ENCODE results near the gene ZNG1A.
A peak's percentile ranks its signal among the peaks of the same experiment; 100 is the strongest.
"Not testable (repeated sequence)": the region's sequence is repeated elsewhere in the genome, so short reads cannot be mapped to it uniquely, and the experiment has no call there.

Gene ZNG1A

DNA sequence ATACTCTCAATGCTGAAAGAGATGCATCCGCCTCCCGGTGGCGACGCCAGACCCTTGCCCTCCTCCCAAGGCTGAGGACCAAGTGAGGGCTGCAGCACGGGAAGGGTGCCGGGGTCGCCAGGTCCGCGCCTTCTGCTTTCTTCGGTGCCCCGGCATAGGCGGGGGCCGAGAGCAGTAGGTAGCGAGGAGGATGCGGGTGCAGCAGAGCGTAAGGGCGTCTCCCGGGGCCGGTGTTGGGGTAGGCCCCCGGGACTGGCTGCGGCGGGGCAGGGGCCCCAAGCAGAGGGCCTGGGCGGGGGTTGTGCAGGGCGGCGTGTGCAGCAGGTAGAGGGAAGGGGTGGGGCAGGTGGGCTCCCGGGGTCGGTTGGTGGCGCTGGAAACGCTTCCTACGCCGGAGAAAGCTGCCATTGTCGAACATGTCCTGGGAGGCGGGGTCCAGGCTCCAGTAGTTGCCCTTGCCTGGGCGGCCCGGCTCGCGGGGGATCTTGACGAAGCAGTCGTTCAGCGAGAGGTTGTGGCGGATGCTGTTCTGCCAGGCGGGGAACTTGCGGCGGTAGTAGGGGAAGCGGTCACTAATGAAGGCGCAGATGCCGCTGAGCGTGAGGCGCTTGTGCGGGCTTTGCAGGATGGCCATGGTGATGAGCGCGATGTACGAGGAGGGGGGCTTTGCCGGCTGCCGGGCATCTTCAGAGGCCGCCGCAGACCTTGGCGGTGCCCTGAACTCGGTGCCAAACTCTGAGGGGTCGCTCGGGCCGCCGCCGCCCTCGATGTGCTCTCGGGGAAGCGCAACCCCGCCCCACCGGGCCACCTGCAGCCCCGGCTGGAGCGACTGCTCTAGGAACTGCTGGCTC lies 61.5 kb downstream of the ZNG1A start:
- intact Hi-C loops (cut with micrococcal nuclease); H3K36me3 Mint-ChIP-seq (ENCODE audit: low read depth); H3K27ac Mint-ChIP-seq; H3K9me3 Mint-ChIP-seq: not testable (repeated sequence)
- Mint-ChIP-seq H3K27me3 (peaks cover 58% of the 10 kb centered on the region), H3K4me3 (peak overlapping the region; percentile 48), H3K4me1 (ENCODE audit: low read depth) (peaks cover 21% of the 10 kb centered on the region)

DNA sequence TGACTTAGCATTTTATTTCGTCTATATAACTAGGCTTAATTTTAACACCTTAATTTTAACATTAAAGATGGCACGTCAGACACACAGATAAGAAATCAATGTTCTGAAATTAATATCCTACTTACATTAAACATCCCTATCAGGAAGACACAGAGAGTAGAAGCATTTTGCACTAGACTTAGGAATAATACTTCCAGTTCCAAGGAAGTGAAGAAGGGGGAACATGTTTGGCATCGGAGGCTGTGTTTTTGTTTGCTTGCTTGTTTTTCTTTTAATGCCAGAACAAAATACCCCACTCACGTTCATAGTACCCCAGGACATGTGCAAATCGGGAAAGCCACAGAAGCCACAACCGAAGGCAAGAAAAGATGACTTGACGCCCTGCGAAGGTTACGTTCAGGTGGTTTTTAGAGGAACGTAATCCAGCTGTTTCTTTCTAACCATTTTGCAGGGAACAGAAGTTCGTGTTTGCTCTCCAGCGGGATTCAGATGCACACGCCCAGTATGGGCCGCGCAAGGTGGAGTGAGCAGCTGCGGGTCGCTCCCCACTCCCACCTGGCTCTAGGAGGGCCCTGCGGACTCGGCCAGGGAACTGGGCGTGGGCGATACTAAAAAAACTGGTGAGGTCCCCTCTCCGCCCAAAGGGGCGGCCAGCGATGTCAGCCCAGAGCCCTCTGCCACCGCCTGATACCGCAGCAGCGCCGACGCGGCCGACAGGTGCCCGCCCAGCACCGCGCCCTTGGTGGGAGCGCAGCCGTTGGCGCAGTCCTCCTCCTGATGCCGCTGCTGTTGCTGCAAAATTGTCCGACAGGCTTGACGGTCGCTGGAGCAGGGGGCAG lies 62.4 kb downstream of the ZNG1A start:
- H3K4me3 Mint-ChIP-seq; intact Hi-C loops (cut with micrococcal nuclease); H3K36me3 Mint-ChIP-seq (ENCODE audit: low read depth); H3K9me3 Mint-ChIP-seq; H3K27ac Mint-ChIP-seq: not testable (repeated sequence)
- peaks cover 21% of the 10 kb centered on the region for H3K4me1 Mint-ChIP-seq (ENCODE audit: low read depth)
- peaks cover 58% of the 10 kb centered on the region for H3K27me3 Mint-ChIP-seq

- Mint-ChIP-seq H3K4me1 (ENCODE audit: low read depth) (peaks cover 21% of the 10 kb centered on the region), H3K27ac (peak overlapping the region; percentile 55), H3K27me3 (peaks cover 57% of the 10 kb centered on the region), H3K4me3 (peak overlapping the region; percentile 76)
- H3K36me3 Mint-ChIP-seq (ENCODE audit: low read depth); H3K9me3 Mint-ChIP-seq; intact Hi-C loops (cut with micrococcal nuclease): not testable (repeated sequence)
Measured at GRCh38 chr9:115118-115451, 63.8 kb downstream of the ZNG1A start.

DNA sequence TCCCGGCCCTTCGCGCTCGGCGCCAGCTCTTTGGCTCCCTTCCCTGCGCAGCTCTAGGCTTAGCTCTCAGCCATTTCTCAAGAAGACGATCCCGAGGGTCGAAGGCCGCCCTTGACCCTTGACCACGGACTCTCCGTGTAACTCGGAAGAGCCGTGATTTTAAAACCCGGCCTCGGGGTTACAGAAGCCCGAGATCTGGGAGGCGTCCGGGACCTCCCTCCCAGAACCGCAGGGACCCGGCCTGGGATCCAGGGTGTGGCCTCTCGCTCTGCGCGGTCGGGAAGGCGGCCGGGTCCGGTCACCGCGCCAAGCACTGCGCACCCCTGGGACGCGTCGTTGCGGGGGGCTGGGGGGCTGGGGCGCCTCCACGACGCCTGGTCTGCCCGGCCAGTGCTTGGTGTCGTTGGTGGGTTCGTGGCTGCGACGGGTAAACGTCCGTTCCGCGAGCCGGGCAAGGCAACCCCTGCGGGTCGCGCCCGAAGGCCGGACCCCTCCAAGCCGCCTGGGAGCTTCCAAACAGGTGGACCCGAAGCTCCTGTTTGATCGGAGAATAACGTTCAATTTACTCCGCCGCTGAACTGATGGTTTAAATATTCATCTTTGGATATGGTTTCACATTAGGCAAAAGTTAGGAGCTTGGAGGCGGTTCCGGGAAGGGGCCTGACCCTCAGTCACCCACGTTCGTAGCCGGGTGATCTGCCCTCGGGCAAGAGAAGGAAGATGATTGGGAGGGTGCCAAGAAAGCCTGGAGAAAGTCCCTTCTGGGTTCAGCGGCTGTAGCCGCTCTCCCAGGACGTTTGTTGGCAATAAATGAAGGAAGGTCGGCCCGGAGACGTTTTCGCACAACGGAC lies 64.4 kb downstream of the ZNG1A start:
- H3K36me3 Mint-ChIP-seq (ENCODE audit: low read depth); H3K9me3 Mint-ChIP-seq; intact Hi-C loops (cut with micrococcal nuclease): not testable (repeated sequence)
- H3K27me3 Mint-ChIP-seq = peaks cover 60% of the 10 kb centered on the region
- peaks cover 21% of the 10 kb centered on the region for H3K4me1 Mint-ChIP-seq (ENCODE audit: low read depth)
- peak overlapping the region; percentile 55 for H3K27ac Mint-ChIP-seq
- peak overlapping the region; percentile 76 for H3K4me3 Mint-ChIP-seq

GRCh38 chr9:113468-114266 lies 65.2 kb downstream of the ZNG1A start:
- H3K36me3 Mint-ChIP-seq (ENCODE audit: low read depth); intact Hi-C loops (cut with micrococcal nuclease); H3K9me3 Mint-ChIP-seq: not testable (repeated sequence)
- H3K4me3 Mint-ChIP-seq = peak overlapping the region; percentile 76
- peaks cover 62% of the 10 kb centered on the region for H3K27me3 Mint-ChIP-seq
- H3K27ac Mint-ChIP-seq = peak overlapping the region; percentile 55
- peaks cover 27% of the 10 kb centered on the region for H3K4me1 Mint-ChIP-seq (ENCODE audit: low read depth)

- H3K27ac Mint-ChIP-seq; H3K36me3 Mint-ChIP-seq (ENCODE audit: low read depth); H3K9me3 Mint-ChIP-seq; H3K4me3 Mint-ChIP-seq; intact Hi-C loops (cut with micrococcal nuclease): not testable (repeated sequence)
- Mint-ChIP-seq H3K4me1 (ENCODE audit: low read depth) (peaks cover 23% of the 10 kb centered on the region), H3K27me3 (peaks cover 60% of the 10 kb centered on the region)
Measured at GRCh38 chr9:112589-113467, 66.0 kb downstream of the ZNG1A start.

- H3K4me3 Mint-ChIP-seq; H3K36me3 Mint-ChIP-seq (ENCODE audit: low read depth); intact Hi-C loops (cut with micrococcal nuclease); H3K27ac Mint-ChIP-seq; H3K9me3 Mint-ChIP-seq: not testable (repeated sequence)
- Mint-ChIP-seq H3K4me1 (ENCODE audit: low read depth) (peaks cover 14% of the 10 kb centered on the region), H3K27me3 (peaks cover 56% of the 10 kb centered on the region)
Measured at GRCh38 chr9:110672-111071, 68.2 kb downstream of the ZNG1A start.

GRCh38 chr9:109540-109939 lies 69.3 kb downstream of the ZNG1A start:
- H3K4me3 Mint-ChIP-seq; H3K36me3 Mint-ChIP-seq (ENCODE audit: low read depth); H3K4me1 Mint-ChIP-seq (ENCODE audit: low read depth); intact Hi-C loops (cut with micrococcal nuclease); H3K27ac Mint-ChIP-seq; H3K9me3 Mint-ChIP-seq: not testable (repeated sequence)
- peaks cover 51% of the 10 kb centered on the region for H3K27me3 Mint-ChIP-seq

DNA sequence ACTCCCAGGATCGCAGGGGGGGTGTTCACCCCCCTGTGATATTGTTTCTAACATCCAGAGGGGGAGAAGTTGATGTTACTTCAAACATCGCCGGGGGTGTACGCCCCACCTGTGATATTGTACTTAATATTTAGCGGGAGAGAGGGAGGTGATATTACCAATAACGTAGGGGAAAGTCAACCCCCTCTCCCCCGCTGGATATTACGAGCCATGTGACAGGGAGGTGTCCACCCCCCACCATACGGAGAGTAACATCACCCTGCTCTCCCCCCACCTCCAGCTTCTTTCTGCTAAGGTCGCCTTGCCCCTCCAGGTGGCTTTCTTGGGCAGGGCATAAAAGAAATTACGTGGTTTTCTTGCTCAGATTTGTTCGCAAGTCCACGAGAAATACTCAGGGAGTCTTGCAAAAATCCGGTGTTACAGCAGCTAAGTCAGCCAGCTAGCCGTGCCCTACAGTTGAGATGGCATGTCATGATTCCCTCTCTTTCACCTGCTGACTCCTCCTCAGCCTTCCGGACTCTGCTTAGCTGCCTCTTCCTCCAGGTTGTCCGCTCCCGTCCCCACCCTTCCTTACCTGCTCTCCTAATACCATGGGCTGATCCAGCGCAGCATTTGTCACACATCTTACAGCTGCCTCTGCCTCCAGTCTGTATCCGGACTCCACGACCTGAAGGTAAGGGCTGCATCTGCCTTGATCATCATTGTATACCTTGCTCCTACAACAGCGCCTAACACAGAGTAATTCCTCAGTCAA lies 69.9 kb downstream of the ZNG1A start:
- H3K27ac Mint-ChIP-seq; intact Hi-C loops (cut with micrococcal nuclease); H3K4me3 Mint-ChIP-seq; H3K36me3 Mint-ChIP-seq (ENCODE audit: low read depth); H3K4me1 Mint-ChIP-seq (ENCODE audit: low read depth); H3K9me3 Mint-ChIP-seq: not testable (repeated sequence)
- peaks cover 50% of the 10 kb centered on the region for H3K27me3 Mint-ChIP-seq

- intact Hi-C loops (cut with micrococcal nuclease); H3K4me3 Mint-ChIP-seq; H3K4me1 Mint-ChIP-seq (ENCODE audit: low read depth); H3K27ac Mint-ChIP-seq; H3K36me3 Mint-ChIP-seq (ENCODE audit: low read depth); H3K9me3 Mint-ChIP-seq: not testable (repeated sequence)
- peaks cover 45% of the 10 kb centered on the region for H3K27me3 Mint-ChIP-seq
Measured at GRCh38 chr9:105991-106390, 72.9 kb downstream of the ZNG1A start.

- H3K27me3 Mint-ChIP-seq = peaks cover 13% of the 10 kb centered on the region
- intact Hi-C loops (cut with micrococcal nuclease); H3K9me3 Mint-ChIP-seq; H3K36me3 Mint-ChIP-seq (ENCODE audit: low read depth); H3K4me3 Mint-ChIP-seq; H3K4me1 Mint-ChIP-seq (ENCODE audit: low read depth); H3K27ac Mint-ChIP-seq: not testable (repeated sequence)
Measured at GRCh38 chr9:100430-100829, 78.4 kb downstream of the ZNG1A start.

DNA sequence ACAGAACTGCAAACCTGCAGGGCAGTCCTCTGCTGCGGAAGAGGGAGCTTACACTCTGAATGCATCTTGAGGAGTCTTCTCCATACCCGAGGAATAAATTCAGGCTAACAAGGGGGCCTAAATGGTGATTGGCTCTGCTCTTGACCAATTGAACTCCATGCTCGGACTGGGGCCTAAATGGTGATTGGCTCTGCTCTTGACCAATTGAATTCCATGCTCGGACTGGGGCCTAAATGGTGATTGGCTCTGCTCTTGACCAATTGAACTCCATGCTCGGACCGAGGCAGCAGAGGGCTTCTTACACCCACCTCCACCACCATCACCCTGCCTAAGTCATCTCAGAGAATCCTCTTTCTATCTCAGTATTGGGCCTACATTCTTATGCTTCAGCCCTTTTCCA lies 79.0 kb downstream of the ZNG1A start:
- intact Hi-C loops (cut with micrococcal nuclease); H3K27ac Mint-ChIP-seq; H3K36me3 Mint-ChIP-seq (ENCODE audit: low read depth); H3K9me3 Mint-ChIP-seq; H3K4me3 Mint-ChIP-seq; H3K4me1 Mint-ChIP-seq (ENCODE audit: low read depth): not testable (repeated sequence)
- peaks cover 11% of the 10 kb centered on the region for H3K27me3 Mint-ChIP-seq
